IMR-90 (cell line): ENCODE results near the gene ARMC5. TPM values are rescaled to one million over a fixed set of nuclear protein-coding genes. Genes with fewer than 3 reads are reported as not detected.

ENCODE experiments used
- ATAC-seq: fragments of 200-7000 bp; cut with Tn5 transposase; 2 replicates; pipeline ENCODE4 v1.9.1; 2020; ENCODE audit warnings: low read depth, mild to moderate bottlenecking, moderate library complexity
- BruUV-seq: library from RNA; stranded (reverse); fragments of 400-500 nt; replicated peaks from 2 replicates; lab custom pipeline; 2021; lab: Mats Ljungman, UMichigan
- CTCF ChIA-PET: fragments of 300-600 bp; formaldehyde crosslinking; extraction: SDS; loops from one replicate; lab custom pipeline; 2021; ENCODE audit warnings: antibody characterized with exemption; lab: Yijun Ruan, JAX
- POLR2A ChIA-PET: fragments of 300-600 bp; sonication (Branson Sonifier 250); formaldehyde crosslinking; loops from one replicate; lab custom pipeline; 2022; ENCODE audit warnings: antibody characterized with exemption; ENCODE audit not compliant: unreplicated experiment; lab: Charles Lee
- DNase-seq: peaks from one replicate; pipeline ENCODE4 v3.0.0; 2013
- H2AFZ ChIP-seq: replicated peaks from 2 replicates; pipeline ENCODE3; 2013; ENCODE audit warnings: low read length, mild to moderate bottlenecking; ENCODE audit not compliant: poor library complexity
- H2AK5ac ChIP-seq: 2 replicates; pipeline ENCODE4 v1.6.1; 2013; ENCODE audit warnings: low read depth, low read length, inconsistent platforms
- H2AK9ac ChIP-seq: replicated peaks from 2 replicates; pipeline ENCODE3; 2013; ENCODE audit warnings: mild to moderate bottlenecking, low read depth, low read length, moderate library complexity; ENCODE audit not compliant: poor library complexity
- H2BK120ac ChIP-seq: 2 replicates; pipeline ENCODE4 v1.6.1; 2013; ENCODE audit warnings: low read depth, low read length, inconsistent platforms
- H2BK15ac ChIP-seq: 3 replicates; pipeline ENCODE4 v1.6.1; 2013; ENCODE audit warnings: low read depth, low read length, inconsistent platforms
- H2BK20ac ChIP-seq: 2 replicates; pipeline ENCODE4 v1.6.1; 2013; ENCODE audit warnings: low read depth, mild to moderate bottlenecking, inconsistent platforms, low read length, moderate library complexity
- H2BK5ac ChIP-seq: 2 replicates; pipeline ENCODE4 v1.6.1; 2013; ENCODE audit warnings: mild to moderate bottlenecking, low read depth, low read length, inconsistent platforms; ENCODE audit not compliant: poor library complexity, severe bottlenecking
- H3K14ac ChIP-seq: replicated peaks from 2 replicates; pipeline ENCODE4 v1.6.1; 2013; ENCODE audit warnings: low read depth, low read length, inconsistent platforms
- H3K18ac ChIP-seq: 2 replicates; pipeline ENCODE4 v1.6.1; 2013; ENCODE audit warnings: low read depth, low read length, control low read depth
- H3K23ac ChIP-seq: 2 replicates; pipeline ENCODE4 v1.6.1; 2013; ENCODE audit warnings: low read depth, low read length, inconsistent platforms
- H3K27ac ChIP-seq: 2 replicates; pipeline ENCODE4 v1.5.1; 2013; ENCODE audit warnings: mild to moderate bottlenecking, control low read depth, low read length; ENCODE audit not compliant: insufficient read depth
- H3K27me3 ChIP-seq: 2 replicates; pipeline ENCODE4 v1.6.1; 2013; ENCODE audit warnings: low read length; ENCODE audit not compliant: control insufficient read depth, insufficient read depth
- H3K36me3 ChIP-seq: 2 replicates; pipeline ENCODE4 v1.6.1; 2013; ENCODE audit warnings: low read length, mixed read lengths; ENCODE audit not compliant: control insufficient read depth, insufficient read depth
- H3K4ac ChIP-seq: 2 replicates; pipeline ENCODE4 v1.6.1; 2013; ENCODE audit warnings: low read depth, low read length, inconsistent platforms
- H3K4me1 ChIP-seq: 2 replicates; pipeline ENCODE4 v1.6.1; 2013; ENCODE audit warnings: low read length, mixed read lengths; ENCODE audit not compliant: control insufficient read depth, insufficient read depth
- H3K4me2 ChIP-seq: 2 replicates; pipeline ENCODE4 v1.6.1; 2013; ENCODE audit warnings: low read depth, mild to moderate bottlenecking, control low read depth, low read length, moderate library complexity
- H3K4me3 ChIP-seq: 2 replicates; pipeline ENCODE4 v1.5.1; 2013; ENCODE audit warnings: low read depth, mild to moderate bottlenecking, control low read depth, low read length, moderate library complexity; ENCODE audit not compliant: insufficient read depth
- H3K56ac ChIP-seq: 2 replicates; pipeline ENCODE4 v1.6.1; 2013; ENCODE audit warnings: low read length, inconsistent platforms; ENCODE audit not compliant: insufficient read depth; ENCODE audit errors: extremely low read depth
- H3K79me1 ChIP-seq, 2 experiments: 2 replicates each; pipeline ENCODE4 v1.6.1; 2013; ENCODE audit warnings: low read length in 2 of 2, inconsistent platforms in 1 of 2, low read depth in 1 of 2
- H3K9ac ChIP-seq: 2 replicates; pipeline ENCODE4 v1.6.1; 2013; ENCODE audit warnings: low read depth, low read length, control low read depth
- H3K9me1 ChIP-seq: 2 replicates; pipeline ENCODE4 v1.6.1; 2013; ENCODE audit warnings: low read length, inconsistent platforms; ENCODE audit not compliant: insufficient read depth
- H3K9me3 ChIP-seq: 2 replicates; pipeline ENCODE4 v1.6.1; 2013; ENCODE audit warnings: low read length; ENCODE audit not compliant: control insufficient read depth, insufficient read depth
- H4K20me1 ChIP-seq: 2 replicates; pipeline ENCODE4 v1.6.1; 2013; ENCODE audit warnings: low read length, inconsistent platforms; ENCODE audit not compliant: insufficient read depth
- H4K5ac ChIP-seq: 2 replicates; pipeline ENCODE4 v1.6.1; 2013; ENCODE audit warnings: mild to moderate bottlenecking, low read depth, low read length, control low read depth
- H4K8ac ChIP-seq, 2 experiments: 2 replicates each; pipeline ENCODE4 v1.6.1; 2013; ENCODE audit warnings: low read depth in 2 of 2, low read length in 2 of 2, control low read depth in 1 of 2, inconsistent platforms in 1 of 2
- H4K91ac ChIP-seq: 2 replicates; pipeline ENCODE4 v1.6.1; 2013; ENCODE audit warnings: low read depth, low read length, inconsistent platforms; ENCODE audit not compliant: insufficient read depth
- MAFK ChIP-seq: IDR thresholded peaks from 2 replicates; pipeline ENCODE4 v1.6.1; 2012; ENCODE audit warnings: low read depth, low read length, improper control_type of control experiment
- RCOR1 ChIP-seq: IDR thresholded peaks from 2 replicates; pipeline ENCODE4 v1.6.1; 2012; ENCODE audit warnings: mild to moderate bottlenecking, low read length, improper control_type of control experiment; ENCODE audit not compliant: insufficient replicate concordance
- SMC3 ChIP-seq: fragments of 150-350 bp; IDR thresholded peaks from 2 replicates; pipeline ENCODE4 v1.6.1; 2016; ENCODE audit warnings: low read depth, mild to moderate bottlenecking, antibody characterized with exemption, low read length, moderate library complexity
- WGBS, 2 experiments: methylation state at CpG; one replicate each; pipeline versions ENCODE4 v1.1.5 to v1.1.7; 2013; ENCODE audit warnings: missing lambda C conversion rate in 2 of 2; ENCODE audit not compliant: insufficient read length in 1 of 2; ENCODE audit errors: extremely low coverage in 2 of 2; 5-methylcytosine and 5-hydroxymethylcytosine counted together
- dilution Hi-C: fragments of 300-500 bp; cut with HindIII; formaldehyde crosslinking; loops from one replicate; pipeline ENCODE4 v1.14.3; 2018; ENCODE audit warnings: low sequenced_read_pairs; ENCODE audit not compliant: unreplicated experiment
- in situ Hi-C: fragments of 300-500 bp; cut with MboI; formaldehyde crosslinking; loops from 3 replicates; pipeline ENCODE4 v1.14.3; 2019; ENCODE audit warnings: low sequenced_read_pairs, inconsistent platforms, mixed read lengths
- intact Hi-C: fragments of 100-400 bp; cut with micrococcal nuclease; formaldehyde crosslinking; loops from 2 replicates; pipeline ENCODE4 v1.10.0; 2022
- polyA plus RNA-seq, 3 experiments: library from polyadenylated mRNA; depleted of rRNA; stranded (reverse); fragments of >200 nt; gene quantifications; 2 replicates each; pipeline ENCODE4 v1.2.3, GENCODE V29; 2012; ENCODE audit warnings: low replicate concordance in 1 of 3
- total RNA-seq: library from RNA; depleted of rRNA; stranded (reverse); fragments of >200 nt; gene quantifications from 2 replicates; pipeline ENCODE4 v1.2.3, GENCODE V29; 2012
- TF ChIP-seq, protein P1 (sequence below): conservative IDR thresholded peaks from 2 replicates; pipeline ENCODE4 v1.5.1; 2012; ENCODE audit warnings: mild to moderate bottlenecking, low read depth, low read length, improper control_type of control experiment

The ARMC5 gene
- total and polyA plus RNA-seq, 2 of the 4 experiments (the other 2 are of a cell fraction), result 2.3 to 7.5 TPM

DNA sequence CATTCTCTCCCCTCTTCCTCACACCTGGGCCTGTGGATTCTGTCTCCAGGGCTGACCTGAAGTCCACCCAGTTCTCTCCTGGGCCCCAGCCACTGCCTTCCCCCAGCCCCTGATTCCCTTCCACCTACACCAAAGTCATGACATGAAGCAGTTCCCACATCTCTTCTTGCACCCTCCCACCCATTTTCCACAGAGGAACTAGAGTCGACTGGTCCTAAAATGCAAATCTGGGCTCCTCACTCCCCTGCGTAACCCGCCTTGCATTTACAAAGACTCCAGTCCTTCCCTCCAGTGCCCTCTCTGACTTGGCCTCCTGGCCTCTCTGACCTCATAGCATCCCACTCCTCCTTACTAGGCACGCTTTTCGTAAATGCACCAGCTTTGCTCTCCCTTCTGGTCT, 45.9 kb upstream of the ARMC5 start:
- Histone ChIP-seq H2BK15ac (no peak overlapping the region), H3K4ac (no peak overlapping the region), H3K23ac (no peak overlapping the region), H4K20me1 (no peaks in the 10 kb centered on the region), H2BK20ac (no peak overlapping the region), H3K4me1 (no peaks in the 10 kb centered on the region), H2AK5ac (no peak overlapping the region), H3K4me2 (no peak overlapping the region), H2AK9ac (no peak overlapping the region), H4K91ac (no peak overlapping the region), H4K8ac (no peak overlapping the region), H3K4me3 (no peak overlapping the region), H3K9me1 (no peaks in the 10 kb centered on the region), H3K36me3 (no peaks in the 10 kb centered on the region), H3K14ac (no peak overlapping the region), H2BK120ac (no peak overlapping the region), H2AFZ (peak overlapping the region; percentile 14), H3K56ac (no peak overlapping the region), H3K27me3 (peaks cover 18% of the 10 kb centered on the region), H3K27ac (no peak overlapping the region), H3K79me1 (no peaks in the 10 kb centered on the region), H3K18ac (no peak overlapping the region), H3K9ac (no peak overlapping the region), H4K5ac (no peak overlapping the region), H2BK5ac (no peak overlapping the region), H3K9me3 (no peaks in the 10 kb centered on the region)
- POLR2A ChIA-PET, result no interaction called here
- ATAC-seq, result no peak
- in situ Hi-C loops (no loop called here), dilution Hi-C loops (no loop called here), intact Hi-C loops (no loop called here)
- TF ChIP-seq MAFK (no peak), RCOR1 (no peak), SMC3 (no peak)
- TF ChIP-seq, protein P1, sequence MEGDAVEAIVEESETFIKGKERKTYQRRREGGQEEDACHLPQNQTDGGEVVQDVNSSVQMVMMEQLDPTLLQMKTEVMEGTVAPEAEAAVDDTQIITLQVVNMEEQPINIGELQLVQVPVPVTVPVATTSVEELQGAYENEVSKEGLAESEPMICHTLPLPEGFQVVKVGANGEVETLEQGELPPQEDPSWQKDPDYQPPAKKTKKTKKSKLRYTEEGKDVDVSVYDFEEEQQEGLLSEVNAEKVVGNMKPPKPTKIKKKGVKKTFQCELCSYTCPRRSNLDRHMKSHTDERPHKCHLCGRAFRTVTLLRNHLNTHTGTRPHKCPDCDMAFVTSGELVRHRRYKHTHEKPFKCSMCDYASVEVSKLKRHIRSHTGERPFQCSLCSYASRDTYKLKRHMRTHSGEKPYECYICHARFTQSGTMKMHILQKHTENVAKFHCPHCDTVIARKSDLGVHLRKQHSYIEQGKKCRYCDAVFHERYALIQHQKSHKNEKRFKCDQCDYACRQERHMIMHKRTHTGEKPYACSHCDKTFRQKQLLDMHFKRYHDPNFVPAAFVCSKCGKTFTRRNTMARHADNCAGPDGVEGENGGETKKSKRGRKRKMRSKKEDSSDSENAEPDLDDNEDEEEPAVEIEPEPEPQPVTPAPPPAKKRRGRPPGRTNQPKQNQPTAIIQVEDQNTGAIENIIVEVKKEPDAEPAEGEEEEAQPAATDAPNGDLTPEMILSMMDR, result no peak
- no peak for DNase-seq
- CTCF ChIA-PET, result no interaction called here
- BruUV-seq, result no TSS peak
- WGBS, 2 experiments, result 100% methylated on average over 2 of the region's 5 CpGs; no CpG with 5 or more reads in 1 of the 2 experiments
